DMS153 (cell line): ENCODE results near the gene ARHGAP30.

Source experiments
- DNase-seq: peaks from one replicate; lab custom pipeline; 2025; lab: John Stamatoyannopoulos, UW

ARHGAP30 gene

GRCh38 chr1:161008869-161009510 is 60.7 kb downstream of the ARHGAP30 start:
- no peak for DNase-seq

- no peak for DNase-seq
Measured at GRCh38 chr1:161007369-161007768, 62.3 kb downstream of the ARHGAP30 start.

GRCh38 chr1:161006563-161006962 is 63.1 kb downstream of the ARHGAP30 start:
- DNase-seq = no peak

GRCh38 chr1:161001525-161001924 is 68.2 kb downstream of the ARHGAP30 start:
- no peak for DNase-seq

- DNase-seq = no peak
Measured at GRCh38 chr1:161000736-161001480, 68.8 kb downstream of the ARHGAP30 start.

- DNase-seq = no peak
Measured at GRCh38 chr1:160999376-160999775, 70.3 kb downstream of the ARHGAP30 start.

GRCh38 chr1:160997323-160998038 is 72.2 kb downstream of the ARHGAP30 start:
- DNase-seq = no peak
